Mucosa of rectum (tissue), 2 donors: ENCODE results near the gene COQ10B.
"Not testable (repeated sequence)": the region's sequence is repeated elsewhere in the genome, so short reads cannot be mapped to it uniquely, and the experiment has no call there.

Experiments used
- H3K27ac ChIP-seq, 2 donors: one replicate each; pipeline ENCODE4 v1.7.0; 2013; ENCODE audit warnings: inconsistent platforms in 2 of 2, low read depth in 2 of 2, low read length in 2 of 2
- H3K27me3 ChIP-seq, 2 donors: one replicate each; pipeline ENCODE4 v1.7.0; 2013; ENCODE audit warnings: low read length in 2 of 2; ENCODE audit not compliant: control insufficient read depth in 2 of 2, insufficient read depth in 2 of 2
- H3K36me3 ChIP-seq, 2 donors: one replicate each; pipeline ENCODE4 v1.7.0; 2013; ENCODE audit warnings: low read length in 2 of 2; ENCODE audit not compliant: control insufficient read depth in 2 of 2, insufficient read depth in 2 of 2
- H3K4me1 ChIP-seq, 2 donors: one replicate each; pipeline ENCODE4 v1.7.0; 2013; ENCODE audit warnings: low read length in 2 of 2, mild to moderate bottlenecking in 1 of 2; ENCODE audit not compliant: control insufficient read depth in 2 of 2, insufficient read depth in 2 of 2
- H3K4me3 ChIP-seq, 2 donors: one replicate each; pipeline ENCODE4 v1.7.0; 2013; ENCODE audit warnings: low read length in 2 of 2
- H3K9ac ChIP-seq, 2 donors: one replicate each; pipeline ENCODE4 v1.7.0; 2013; ENCODE audit warnings: low read length in 2 of 2, low read depth in 1 of 2, mild to moderate bottlenecking in 1 of 2
- H3K9me3 ChIP-seq, 2 donors: one replicate each; pipeline ENCODE4 v1.7.0; 2013; ENCODE audit warnings: low read length in 2 of 2; ENCODE audit not compliant: control insufficient read depth in 2 of 2
- donor health status: healthy.
- donor health status: Normal muscosa, but diverticular disease.

The COQ10B gene

GRCh38 chr2:197480165-197481036 is 27.0 kb downstream of the COQ10B start:
- Histone ChIP-seq H3K36me3 (peaks cover 17 to 25% of the 10 kb centered on the region in 2 donors), H3K27me3 (no peaks in the 10 kb centered on the region)

DNA sequence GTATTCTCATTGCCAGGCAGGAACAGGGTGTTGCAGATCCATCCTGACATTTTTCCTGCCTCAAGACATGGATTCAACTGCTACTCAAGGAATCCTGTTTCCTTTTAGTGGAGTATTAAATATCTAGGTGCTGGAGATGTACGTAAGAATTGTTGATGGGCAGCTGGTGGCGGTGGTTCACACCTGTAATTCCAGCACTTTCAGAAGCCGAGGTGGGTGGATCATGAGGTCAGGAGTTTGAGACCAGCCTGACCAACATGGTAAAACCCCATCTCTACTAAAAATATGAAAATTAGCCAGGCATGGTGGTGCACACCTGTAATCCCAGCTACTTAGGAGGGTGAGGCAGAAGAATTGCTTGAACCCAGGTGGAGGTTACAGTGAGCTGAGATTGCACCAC is 30.9 kb downstream of the COQ10B start:
- H3K27ac ChIP-seq, H3K27me3 ChIP-seq, H3K9ac ChIP-seq, H3K4me1 ChIP-seq, H3K4me3 ChIP-seq, H3K9me3 ChIP-seq: not testable (repeated sequence)
- peaks cover 19 to 33% of the 10 kb centered on the region in 2 donors for H3K36me3 ChIP-seq

More at GRCh38 chr2:197480165-197481036, 27.0 kb downstream of the COQ10B start:
- H3K27ac ChIP-seq: no peak overlapping the region
- no peaks in the 10 kb centered on the region for H3K4me1 ChIP-seq
- no peak overlapping the region for H3K4me3 ChIP-seq
- no peaks in the 10 kb centered on the region for H3K9me3 ChIP-seq
- H3K9ac ChIP-seq: no peak overlapping the region

- peaks cover 33 to 47% of the 10 kb centered on the region in 2 donors for H3K36me3 ChIP-seq
- no peaks in the 10 kb centered on the region for H3K27me3 ChIP-seq
- no peak overlapping the region for H3K27ac ChIP-seq
- H3K4me3 ChIP-seq: no peak overlapping the region
- H3K9me3 ChIP-seq: no peaks in the 10 kb centered on the region
- no peaks in the 10 kb centered on the region for H3K4me1 ChIP-seq
- no peak overlapping the region for H3K9ac ChIP-seq
Measured at GRCh38 chr2:197486175-197486574, 32.8 kb downstream of the COQ10B start.

DNA sequence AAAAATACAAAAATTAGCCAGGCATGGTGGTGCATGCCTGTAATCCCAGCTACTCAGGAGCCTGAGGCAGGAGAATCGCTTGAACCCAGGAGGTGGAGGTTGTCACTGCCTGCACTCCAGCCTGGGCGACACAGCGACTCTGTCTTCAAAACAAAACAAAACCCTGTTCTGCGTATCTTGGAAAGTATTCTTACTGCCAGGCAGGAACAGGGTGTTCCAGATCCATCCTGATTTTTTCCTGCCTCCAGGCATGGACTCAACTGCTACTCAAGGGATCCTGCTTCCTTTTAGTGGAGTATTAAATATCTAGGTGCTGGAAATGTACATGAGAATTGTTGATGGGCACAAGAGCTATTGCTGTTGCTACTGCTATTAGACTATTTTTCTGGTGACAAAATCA is 34.0 kb downstream of the COQ10B start:
- no peak overlapping the region for H3K4me3 ChIP-seq
- H3K27ac ChIP-seq: no peak overlapping the region
- no peaks in the 10 kb centered on the region for H3K9me3 ChIP-seq
- H3K36me3 ChIP-seq: peaks cover 45 to 58% of the 10 kb centered on the region in 2 donors
- H3K27me3 ChIP-seq: no peaks in the 10 kb centered on the region
- H3K4me1 ChIP-seq: no peaks in the 10 kb centered on the region
- no peak overlapping the region for H3K9ac ChIP-seq

DNA sequence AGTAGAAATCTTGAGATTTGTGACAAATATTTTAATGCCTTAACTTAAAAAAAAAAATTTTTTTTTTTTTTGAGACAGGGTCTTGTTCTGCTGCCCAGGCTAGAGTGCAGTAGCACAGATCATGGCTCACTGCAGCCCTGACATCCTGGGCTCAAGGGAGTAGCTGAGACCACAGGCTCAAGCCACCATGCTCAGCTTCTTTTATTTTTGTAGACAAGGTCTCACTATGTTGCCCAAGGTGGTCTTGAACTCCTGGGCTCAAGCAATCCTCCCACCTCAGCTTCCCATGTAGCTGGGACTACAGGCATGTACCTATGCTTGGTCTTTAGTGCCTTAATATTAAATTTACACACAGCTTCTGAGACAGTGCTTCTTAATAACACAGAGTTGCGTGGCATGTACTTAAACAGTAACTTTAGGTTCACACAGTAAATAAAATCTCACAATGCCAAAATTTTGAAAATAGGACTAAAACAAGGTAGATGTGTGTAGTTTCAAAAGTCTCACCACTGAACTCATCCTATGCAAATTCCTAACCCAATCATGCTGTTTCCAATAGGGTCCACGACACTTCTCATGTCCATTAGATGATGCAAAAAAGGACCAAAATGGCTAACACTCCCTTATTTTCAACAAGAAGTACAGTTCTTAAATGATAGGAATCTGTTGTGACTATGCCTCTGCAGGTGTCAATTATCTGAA is 42.2 kb downstream of the COQ10B start:
- Histone ChIP-seq H3K9ac (no peak overlapping the region), H3K27me3 (no peaks in the 10 kb centered on the region), H3K4me3 (no peak overlapping the region), H3K4me1 (peaks cover 9 to 15% of the 10 kb centered on the region in 2 donors), H3K9me3 (no peaks in the 10 kb centered on the region), H3K27ac (no peak overlapping the region), H3K36me3 (peaks cover 55 to 59% of the 10 kb centered on the region in 2 donors)

DNA sequence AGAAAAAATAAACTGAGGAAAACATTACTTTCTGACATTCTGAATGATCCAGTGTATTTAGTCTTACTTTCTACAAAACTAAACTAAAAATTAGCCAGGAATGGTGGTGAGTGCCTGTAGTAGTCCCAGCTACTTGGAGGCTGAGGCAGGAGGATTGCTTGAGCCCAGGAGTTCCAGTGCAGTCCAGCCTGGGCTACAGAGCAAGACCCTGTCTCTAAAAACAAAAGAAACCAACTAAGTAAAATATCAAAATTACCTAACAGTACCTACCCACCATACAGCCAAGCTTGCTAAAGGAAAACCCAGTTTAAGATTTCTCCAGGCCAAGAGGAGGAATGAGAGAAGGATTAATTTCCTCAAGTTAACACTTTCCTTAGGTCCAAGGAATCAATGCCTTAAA is 43.3 kb downstream of the COQ10B start:
- no peak overlapping the region for H3K27ac ChIP-seq
- H3K9ac ChIP-seq: no peak overlapping the region
- peaks cover 47 to 54% of the 10 kb centered on the region in 2 donors for H3K36me3 ChIP-seq
- H3K4me3 ChIP-seq: no peak overlapping the region
- no peaks in the 10 kb centered on the region for H3K9me3 ChIP-seq
- no peaks in the 10 kb centered on the region for H3K27me3 ChIP-seq
- H3K4me1 ChIP-seq: peaks cover 10 to 15% of the 10 kb centered on the region in 2 donors

GRCh38 chr2:197497326-197497725 is 44.0 kb downstream of the COQ10B start:
- H3K9me3 ChIP-seq: no peaks in the 10 kb centered on the region
- no peaks in the 10 kb centered on the region for H3K27me3 ChIP-seq
- H3K9ac ChIP-seq: no peak overlapping the region
- H3K27ac ChIP-seq: no peak overlapping the region
- peaks cover 40 to 50% of the 10 kb centered on the region in 2 donors for H3K36me3 ChIP-seq
- H3K4me1 ChIP-seq: peaks cover 16 to 19% of the 10 kb centered on the region in 2 donors
- H3K4me3 ChIP-seq: no peak overlapping the region

- Histone ChIP-seq H3K4me1 (peaks cover 17 to 20% of the 10 kb centered on the region in 2 donors), H3K36me3 (peaks cover 32 to 42% of the 10 kb centered on the region in 2 donors), H3K4me3 (peak overlapping the region; percentile 82 to 93), H3K27me3 (no peaks in the 10 kb centered on the region), H3K9ac (peak overlapping the region; percentile 92 to 97), H3K27ac (peak overlapping the region; percentile 95 to 97), H3K9me3 (no peaks in the 10 kb centered on the region)
Measured at GRCh38 chr2:197498235-197498936, 45.0 kb downstream of the COQ10B start.

DNA sequence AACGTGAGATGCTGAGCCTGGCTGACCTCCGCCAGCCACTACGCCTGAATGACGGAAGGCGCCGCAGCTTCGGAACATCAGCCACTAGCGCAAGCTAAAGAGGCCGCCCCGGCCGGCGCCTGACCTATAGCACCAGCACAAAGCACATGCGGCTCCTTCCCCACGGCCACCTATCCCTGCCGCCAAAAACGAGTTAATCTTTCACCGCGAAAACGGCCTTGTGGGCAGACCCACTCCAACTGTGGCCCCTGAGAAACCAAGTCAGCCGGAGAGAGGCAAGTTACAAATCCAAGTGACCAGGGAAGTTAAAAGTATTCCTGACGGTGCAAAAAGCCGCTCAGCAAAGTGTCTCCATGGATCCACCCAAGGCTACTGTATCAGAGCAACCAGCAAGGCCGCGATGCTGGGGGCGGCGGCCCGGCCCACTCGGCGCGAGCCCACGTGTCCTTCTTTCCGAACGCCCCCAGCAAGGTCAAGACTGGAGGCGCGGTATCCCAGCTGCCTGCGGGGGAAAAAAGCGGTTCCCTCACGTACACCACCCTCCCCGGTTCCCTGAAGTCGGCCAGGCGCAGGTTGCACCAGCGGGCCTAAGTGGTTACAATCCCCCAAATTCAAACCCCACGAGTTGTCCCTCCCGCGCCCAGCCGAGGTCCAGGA is 45.7 kb downstream of the COQ10B start:
- H3K27me3 ChIP-seq: no peaks in the 10 kb centered on the region
- H3K27ac ChIP-seq: peak overlapping the region; percentile 95 to 97
- H3K4me3 ChIP-seq: peak overlapping the region; percentile 82 to 93
- no peaks in the 10 kb centered on the region for H3K9me3 ChIP-seq
- peaks cover 17 to 20% of the 10 kb centered on the region in 2 donors for H3K4me1 ChIP-seq
- peak overlapping the region; percentile 92 to 97 for H3K9ac ChIP-seq
- peaks cover 36 to 41% of the 10 kb centered on the region in 2 donors for H3K36me3 ChIP-seq
